Measurements from ENCODE around the gene CMYA5.
"Not testable (repeated sequence)": the region's sequence is repeated elsewhere in the genome, so short reads cannot be mapped to it uniquely, and the experiment has no call there.

The CMYA5 gene

DNA sequence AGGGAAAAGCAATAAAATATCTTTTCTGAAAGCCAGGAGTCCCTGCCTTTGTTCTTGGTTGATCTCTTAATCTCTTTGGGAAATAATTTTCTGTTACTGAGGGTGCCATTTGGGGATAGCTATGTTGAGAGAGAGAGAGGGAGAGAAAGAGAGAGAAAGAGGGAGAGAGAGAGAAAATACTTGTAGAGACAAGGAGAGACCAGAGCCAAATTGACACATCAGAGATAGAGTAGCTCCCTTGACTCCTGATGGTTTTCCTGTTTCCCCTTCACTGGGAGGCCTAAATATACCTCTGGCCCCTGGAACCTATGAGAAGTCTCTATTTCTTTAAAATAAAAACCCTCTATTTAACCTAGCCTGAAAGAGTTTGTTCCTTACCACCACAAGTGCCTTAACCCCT lies 14.9 kb downstream of the CMYA5 start:
- DNase-seq: no peak

- DNase-seq: no peak
Measured at GRCh38 chr5:79705632-79706031, 16.0 kb downstream of the CMYA5 start.

DNA sequence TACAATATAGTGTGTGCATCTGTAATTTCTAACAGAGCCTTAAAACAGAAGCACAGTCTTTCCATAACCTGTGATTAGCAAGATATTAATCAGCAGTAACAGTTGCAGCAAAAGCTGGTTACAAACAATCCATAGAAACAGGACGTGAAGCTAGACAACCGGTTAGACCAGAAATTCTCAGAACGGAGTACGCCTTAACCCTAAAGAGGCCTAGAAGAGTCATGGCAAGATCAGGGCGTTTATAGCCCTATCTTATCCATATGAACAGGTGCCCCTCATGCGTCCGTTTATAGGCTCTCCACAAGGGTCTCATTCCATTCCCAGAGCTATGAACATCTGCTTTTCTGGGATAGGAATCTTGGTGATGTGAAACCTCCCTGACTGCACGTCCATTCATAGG lies 16.7 kb downstream of the CMYA5 start:
- not testable (repeated sequence) for DNase-seq

DNA sequence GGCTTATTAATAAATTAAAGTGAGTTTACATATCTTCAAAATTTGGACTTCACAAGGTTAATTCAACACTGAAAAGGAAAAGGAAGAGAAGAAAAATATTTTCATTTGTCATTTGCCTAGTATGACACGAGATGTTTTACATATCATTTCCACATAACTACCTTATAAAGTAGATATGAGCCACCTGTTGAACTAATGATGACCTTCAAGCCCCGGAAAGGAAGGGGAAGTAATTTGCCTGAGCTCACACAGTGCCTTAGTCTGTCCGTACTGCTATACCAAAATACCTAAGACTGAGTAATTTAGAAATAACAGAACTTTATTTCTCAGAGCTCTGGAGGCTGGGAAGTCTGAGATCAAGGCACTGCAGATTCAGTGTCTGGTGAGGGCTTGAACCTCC lies 17.9 kb downstream of the CMYA5 start:
- no peak for DNase-seq

DNA sequence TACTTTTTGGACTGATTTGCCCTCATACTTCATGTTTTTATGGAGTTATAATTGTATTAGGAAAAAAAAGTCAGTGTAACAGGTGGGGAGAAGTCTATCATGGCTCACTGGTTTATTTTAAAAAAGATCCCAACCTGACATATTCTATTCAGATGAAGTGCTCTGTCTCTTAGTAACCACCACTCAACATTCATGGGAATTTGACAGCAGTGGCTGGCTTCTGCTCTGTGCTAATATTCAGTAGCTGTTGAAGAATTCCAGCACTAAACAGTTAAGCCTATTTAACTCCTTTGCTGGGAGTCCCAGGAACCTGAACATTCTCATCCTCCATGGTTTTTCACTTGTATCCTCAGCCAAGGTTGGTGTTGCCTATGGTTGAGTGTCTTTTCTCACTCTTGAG lies 23.1 kb downstream of the CMYA5 start:
- no peak for DNase-seq

DNA sequence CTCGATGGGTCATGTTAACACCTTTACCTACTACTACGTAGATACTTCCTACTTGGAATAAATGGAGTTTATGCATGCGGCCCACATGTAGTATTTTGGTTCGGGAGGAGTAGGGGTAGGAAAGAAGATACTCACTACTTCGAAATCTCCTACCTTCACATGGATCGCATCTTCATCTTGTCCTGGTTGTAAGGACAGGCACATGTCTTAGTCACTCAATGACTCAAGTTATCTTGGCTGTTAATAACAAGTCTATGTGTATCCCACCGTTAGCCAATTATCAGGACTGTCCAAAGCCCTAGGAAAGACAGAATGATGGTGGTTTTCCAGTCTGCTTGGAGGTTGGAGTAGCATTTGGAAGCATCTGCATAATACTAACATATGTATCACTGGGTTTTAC lies 24.1 kb downstream of the CMYA5 start:
- DNase-seq: no peak

GRCh38 chr5:79716839-79717238 lies 27.2 kb downstream of the CMYA5 start:
- no peak for DNase-seq

DNA sequence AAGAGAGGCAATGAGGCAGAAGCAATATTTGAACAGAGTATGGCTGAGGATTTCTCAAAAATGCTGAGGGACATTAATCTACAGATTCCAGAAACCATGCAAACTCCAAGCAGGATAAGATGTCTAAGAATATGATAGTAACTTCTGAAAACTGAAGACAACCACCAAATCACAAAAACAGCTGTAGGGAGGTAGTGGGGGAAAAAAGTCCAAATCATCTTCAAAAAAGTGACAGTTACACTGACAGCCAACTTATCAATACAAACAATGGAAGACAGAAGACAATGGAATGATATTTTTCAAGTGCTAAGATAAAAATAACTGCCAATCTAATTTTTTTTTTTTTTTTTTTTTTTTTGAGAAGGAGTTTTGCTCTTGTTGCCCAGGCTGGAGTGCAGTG lies 30.5 kb downstream of the CMYA5 start:
- DNase-seq: no peak

- DNase-seq: no peak
Measured at GRCh38 chr5:79727451-79728355, 38.1 kb downstream of the CMYA5 start.

- no peak for DNase-seq
Measured at GRCh38 chr5:79728396-79728795, 38.8 kb downstream of the CMYA5 start.

- no peak for DNase-seq
Measured at GRCh38 chr5:79729679-79730078, 40.0 kb downstream of the CMYA5 start.

- no peak for DNase-seq
Measured at GRCh38 chr5:79730564-79730963, 40.9 kb downstream of the CMYA5 start.

DNA sequence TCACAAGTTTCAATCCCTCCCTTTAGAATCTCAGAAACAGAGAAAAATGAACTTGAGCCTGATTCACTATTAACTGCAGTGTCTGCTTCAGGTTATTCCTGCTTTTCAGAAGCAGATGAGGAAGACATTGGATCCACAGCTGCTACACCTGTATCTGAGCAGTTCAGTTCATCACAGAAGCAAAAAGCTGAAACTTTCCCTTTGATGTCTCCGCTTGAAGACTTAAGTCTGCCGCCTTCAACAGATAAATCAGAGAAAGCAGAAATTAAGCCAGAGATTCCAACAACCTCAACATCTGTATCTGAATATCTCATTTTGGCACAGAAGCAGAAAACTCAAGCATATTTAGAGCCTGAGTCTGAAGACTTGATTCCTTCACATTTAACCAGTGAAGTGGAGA lies 42.1 kb downstream of the CMYA5 start:
- no peak for DNase-seq

DNA sequence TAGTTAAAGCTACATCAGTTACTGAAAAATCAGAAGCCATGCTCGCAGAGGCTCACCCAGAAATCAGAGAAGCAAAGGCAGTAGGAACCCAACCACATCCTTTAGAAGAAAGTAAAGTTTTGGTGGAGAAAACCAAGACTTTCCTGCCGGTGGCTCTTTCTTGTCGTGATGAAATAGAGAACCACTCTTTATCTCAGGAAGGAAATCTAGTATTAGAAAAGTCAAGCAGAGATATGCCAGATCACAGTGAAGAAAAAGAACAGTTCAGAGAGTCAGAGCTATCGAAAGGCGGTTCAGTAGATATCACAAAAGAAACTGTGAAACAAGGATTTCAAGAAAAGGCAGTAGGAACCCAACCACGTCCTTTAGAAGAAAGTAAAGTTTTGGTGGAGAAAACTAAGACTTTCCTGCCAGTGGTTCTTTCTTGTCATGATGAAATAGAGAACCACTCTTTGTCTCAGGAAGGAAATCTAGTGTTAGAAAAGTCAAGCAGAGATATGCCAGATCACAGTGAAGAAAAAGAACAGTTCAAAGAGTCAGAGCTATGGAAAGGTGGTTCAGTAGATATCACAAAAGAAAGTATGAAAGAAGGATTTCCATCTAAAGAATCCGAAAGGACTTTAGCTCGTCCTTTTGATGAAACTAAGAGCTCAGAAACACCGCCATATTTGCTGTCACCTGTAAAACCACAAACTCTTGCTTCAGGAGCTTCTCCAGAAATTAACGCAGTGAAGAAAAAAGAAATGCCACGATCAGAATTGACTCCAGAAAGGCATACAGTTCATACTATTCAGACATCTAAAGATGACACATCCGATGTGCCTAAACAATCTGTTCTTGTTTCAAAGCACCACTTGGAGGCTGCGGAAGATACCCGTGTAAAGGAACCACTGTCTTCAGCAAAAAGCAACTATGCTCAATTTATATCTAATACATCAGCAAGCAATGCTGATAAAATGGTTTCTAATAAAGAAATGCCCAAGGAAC lies 47.2 kb downstream of the CMYA5 start:
- no peak for DNase-seq

- DNase-seq: no peak
Measured at GRCh38 chr5:79738349-79738748, 48.7 kb downstream of the CMYA5 start.

- DNase-seq: no peak
Measured at GRCh38 chr5:79742549-79743136, 53.0 kb downstream of the CMYA5 start.

DNA sequence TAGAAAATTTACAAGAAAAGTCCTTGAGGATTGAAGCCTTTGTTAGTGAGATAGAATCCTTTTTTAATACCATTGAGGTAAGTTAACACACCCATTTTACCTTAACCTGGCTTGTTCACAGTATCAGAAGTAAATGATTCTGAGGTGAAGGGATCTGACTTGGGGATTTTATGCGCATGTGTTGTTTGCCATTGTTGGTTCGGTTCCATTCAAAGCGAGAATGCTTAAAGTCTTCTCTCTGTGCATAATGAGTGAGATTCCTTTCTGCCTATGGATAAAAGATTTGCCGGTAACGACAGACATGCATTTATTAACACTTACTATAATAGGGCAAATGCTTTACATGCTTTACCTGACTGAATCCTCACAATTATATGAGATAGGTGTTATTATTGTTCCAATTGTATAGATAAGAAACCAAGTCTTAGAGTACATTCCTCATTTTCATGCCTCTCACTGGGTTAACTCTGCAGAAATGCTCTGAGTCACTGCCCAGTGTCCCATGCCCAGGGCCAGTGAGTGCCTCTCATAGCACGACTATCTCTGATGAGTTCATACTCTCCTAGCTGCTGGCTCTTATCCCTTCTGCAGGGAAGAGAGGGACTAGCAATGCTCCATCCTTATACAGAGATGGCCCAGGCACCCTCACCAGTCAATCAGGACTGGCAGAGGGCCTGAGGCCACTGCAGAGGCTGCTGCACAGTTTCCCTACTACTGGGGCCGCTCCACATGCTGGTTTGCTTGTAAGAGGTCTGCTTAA lies 54.4 kb downstream of the CMYA5 start:
- no peak for DNase-seq

GRCh38 chr5:79745255-79745654 lies 55.6 kb downstream of the CMYA5 start:
- DNase-seq: no peak

- no peak for DNase-seq
Measured at GRCh38 chr5:79746642-79747569, 57.3 kb downstream of the CMYA5 start.

DNA sequence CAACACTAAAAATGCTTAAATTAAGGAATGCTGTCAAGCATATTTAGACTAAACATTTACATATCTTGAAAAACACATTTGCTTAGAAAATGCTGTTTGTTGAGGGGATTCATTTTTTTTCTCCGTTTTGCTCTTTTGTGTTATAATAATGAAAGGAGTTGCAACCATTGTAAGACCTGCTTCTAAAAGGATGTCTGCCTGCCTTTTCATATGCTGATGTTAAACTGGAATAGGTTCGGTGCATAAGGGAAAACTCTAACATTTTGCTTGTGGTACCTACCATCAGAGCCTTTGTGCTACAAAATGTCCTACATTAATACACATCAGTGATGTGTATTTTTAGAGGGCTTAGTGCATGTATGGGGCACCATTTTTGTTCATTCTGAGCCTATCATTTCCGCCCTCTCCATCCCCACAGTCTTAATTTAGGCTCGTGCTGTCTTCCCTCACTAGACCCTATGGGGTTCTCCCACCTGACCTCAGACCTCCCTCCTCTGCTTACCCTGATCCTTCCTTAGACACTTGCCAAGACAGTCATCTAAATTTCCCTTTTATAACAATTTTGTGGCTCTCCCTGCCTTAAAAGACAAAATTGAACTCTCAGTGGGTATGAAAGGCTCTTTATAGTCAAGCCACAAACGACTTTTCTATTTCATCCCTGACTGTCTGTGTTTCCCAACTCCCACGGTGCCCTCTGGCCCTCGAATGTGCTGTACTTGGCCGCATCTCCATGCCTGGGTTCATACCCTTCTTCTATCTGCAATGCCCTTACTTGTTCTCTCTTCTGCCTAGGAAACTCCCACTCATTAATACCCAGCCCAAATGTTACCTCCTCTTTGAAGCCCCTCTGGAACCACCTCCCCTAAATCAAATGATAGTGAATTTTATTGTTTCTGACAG lies 61.2 kb downstream of the CMYA5 start:
- no peak for DNase-seq
